WTC11 (cell line): ENCODE data around the gene TSPO. TPM values are rescaled to one million over a fixed set of nuclear protein-coding genes. Genes with fewer than 3 reads are reported as not detected.

Source experiments
- AR ChIP-seq: fragments of 250-450 bp; sonication (Bioruptor Pico); IDR thresholded peaks from 2 replicates; pipeline ENCODE4 v1.9.0; 2021; ENCODE audit warnings: mild to moderate bottlenecking
- ATF2 ChIP-seq: sonication (generic); formaldehyde crosslinking; IDR thresholded peaks from 2 replicates; pipeline ENCODE4 v1.8.1; 2022; ENCODE audit warnings: low read depth, missing genetic modification reagents, borderline replicate concordance
- CREM ChIP-seq: sonication (generic); formaldehyde crosslinking; IDR thresholded peaks from 2 replicates; pipeline ENCODE4 v1.8.1; 2022; ENCODE audit warnings: mild to moderate bottlenecking, missing genetic modification reagents, moderate library complexity
- E2F4 ChIP-seq: sonication (generic); formaldehyde crosslinking; IDR thresholded peaks from 2 replicates; pipeline ENCODE4 v1.8.1; 2022; ENCODE audit warnings: low read depth, mild to moderate bottlenecking, moderate library complexity, missing genetic modification reagents, borderline replicate concordance
- E2F5 ChIP-seq: sonication (generic); formaldehyde crosslinking; IDR thresholded peaks from 2 replicates; pipeline ENCODE4 v1.8.1; 2022; ENCODE audit warnings: mild to moderate bottlenecking, moderate library complexity, missing genetic modification reagents
- FOXP1 ChIP-seq: sonication (generic); formaldehyde crosslinking; IDR thresholded peaks from 2 replicates; pipeline ENCODE4 v1.8.0; 2022; ENCODE audit warnings: missing genetic modification reagents, mild to moderate bottlenecking, moderate library complexity, borderline replicate concordance
- JUN ChIP-seq: sonication (generic); formaldehyde crosslinking; IDR thresholded peaks from 2 replicates; pipeline ENCODE4 v1.8.0; 2023; ENCODE audit warnings: mild to moderate bottlenecking, missing genetic modification reagents
- PRDM15 ChIP-seq: sonication (generic); formaldehyde crosslinking; IDR thresholded peaks from 2 replicates; pipeline ENCODE4 v1.8.0; 2022; ENCODE audit warnings: missing genetic modification reagents
- RELA ChIP-seq: sonication (generic); formaldehyde crosslinking; IDR thresholded peaks from 2 replicates; pipeline ENCODE4 v1.8.1; 2022; ENCODE audit warnings: missing genetic modification reagents, mild to moderate bottlenecking, borderline replicate concordance
- SMAD3 ChIP-seq: sonication (generic); formaldehyde crosslinking; IDR thresholded peaks from 2 replicates; pipeline ENCODE4 v1.8.0; 2022; ENCODE audit warnings: missing genetic modification reagents, mild to moderate bottlenecking, borderline replicate concordance
- TCF7 ChIP-seq: sonication (generic); formaldehyde crosslinking; IDR thresholded peaks from 2 replicates; pipeline ENCODE4 v1.8.0; 2022; ENCODE audit warnings: mild to moderate bottlenecking, low read depth, missing genetic modification reagents, moderate library complexity
- ZBTB21 ChIP-seq: sonication (generic); formaldehyde crosslinking; IDR thresholded peaks from 2 replicates; pipeline ENCODE4 v1.8.1; 2023; ENCODE audit warnings: mild to moderate bottlenecking, missing genetic modification reagents, borderline replicate concordance
- ZNF219 ChIP-seq: sonication (generic); formaldehyde crosslinking; IDR thresholded peaks from 2 replicates; pipeline ENCODE4 v1.8.0; 2023; ENCODE audit warnings: missing genetic modification reagents, mild to moderate bottlenecking, borderline replicate concordance
- ZNF232 ChIP-seq: sonication (generic); formaldehyde crosslinking; IDR thresholded peaks from 2 replicates; pipeline ENCODE4 v1.8.0; 2022; ENCODE audit warnings: mild to moderate bottlenecking, missing genetic modification reagents
- ZNF425 ChIP-seq: fragments of 250-450 bp; sonication (Bioruptor Pico); conservative IDR thresholded peaks from 2 replicates; pipeline ENCODE4 v1.9.0; 2021; ENCODE audit warnings: mild to moderate bottlenecking
- ZNF532 ChIP-seq: fragments of 250-450 bp; sonication (Bioruptor Pico); IDR thresholded peaks from 2 replicates; pipeline ENCODE4 v1.9.0; 2021; ENCODE audit warnings: mild to moderate bottlenecking, borderline replicate concordance
- ZNF671 ChIP-seq: fragments of 250-450 bp; sonication (Bioruptor Pico); IDR thresholded peaks from 2 replicates; pipeline ENCODE4 v1.8.0; 2021; ENCODE audit warnings: mild to moderate bottlenecking
- ZSCAN18 ChIP-seq: fragments of 250-450 bp; sonication (Bioruptor Pico); IDR thresholded peaks from 2 replicates; pipeline ENCODE4 v2.1.2; 2022; ENCODE audit warnings: mild to moderate bottlenecking, moderate library complexity
- total RNA-seq: library from RNA; stranded (reverse); gene quantifications from 3 replicates; pipeline ENCODE4 v1.2.3, GENCODE V29; 2021

Gene TSPO
- total RNA-seq, 1 experiment from 2014 or later, result 21.9 TPM

GRCh38 chr22:43187171-43188099, 36.1 kb downstream of the TSPO start (continued):
- TF ChIP-seq TCF7 (CRISPR knock-in tag) (no peak), ZNF532 (no peak), JUN (CRISPR knock-in tag) (no peak), SMAD3 (CRISPR knock-in tag) (no peak), ZNF671 (CRISPR knock-in tag) (no peak), CREM (CRISPR knock-in tag) (peak; percentile 49; the same call in 1 of the 2 replicates), RELA (no peak), ZBTB21 (CRISPR knock-in tag) (peak; percentile 84), ZNF219 (CRISPR knock-in tag) (no peak), E2F5 (CRISPR knock-in tag) (peak; percentile 89; the same call in 1 of the 2 replicates), ZNF232 (CRISPR knock-in tag) (no peak), ATF2 (CRISPR knock-in tag) (no peak), FOXP1 (CRISPR knock-in tag) (peak; percentile 56; the same call in 1 of the 2 replicates), PRDM15 (CRISPR knock-in tag) (no peak), AR (CRISPR knock-in tag) (no peak), ZSCAN18 (no peak), ZNF425 (CRISPR knock-in tag) (no peak), E2F4 (CRISPR knock-in tag) (no peak)
